ENCODE data around the gene CXCR4. TPM values are rescaled to one million over a fixed set of nuclear protein-coding genes. Genes with fewer than 3 reads are reported as not detected.

Gene CXCR4
- polyA plus RNA-seq, 3 donors, result 45.7 to 59.7 (median 47.0) TPM

- DNase-seq (ENCODE audit: extremely low read depth in 1 of 11, low read depth in 9 of 11, low spot score in 4 of 11), result no peak
These were observed 19.0 kb upstream of the CXCR4 start for GRCh38 chr2:136136931-136137330.

- DNase-seq (ENCODE audit: extremely low read depth in 1 of 11, low read depth in 9 of 11, low spot score in 4 of 11), result no peak
These were observed 18.3 kb upstream of the CXCR4 start for GRCh38 chr2:136135921-136136906.

GRCh38 chr2:136135462-136135861 lies 17.5 kb upstream of the CXCR4 start:
- no peak for DNase-seq (ENCODE audit: extremely low read depth in 1 of 11, low read depth in 9 of 11, low spot score in 4 of 11)

GRCh38 chr2:136134126-136134525 lies 16.2 kb upstream of the CXCR4 start:
- no peak for DNase-seq (ENCODE audit: extremely low read depth in 1 of 11, low read depth in 9 of 11, low spot score in 4 of 11)

GRCh38 chr2:136133586-136133985 lies 15.6 kb upstream of the CXCR4 start:
- DNase-seq (ENCODE audit: extremely low read depth in 1 of 11, low read depth in 9 of 11, low spot score in 4 of 11), result no peak

- DNase-seq (ENCODE audit: extremely low read depth in 1 of 11, low read depth in 9 of 11, low spot score in 4 of 11), result no peak
These were observed 15.2 kb upstream of the CXCR4 start for GRCh38 chr2:136133176-136133575.

GRCh38 chr2:136132825-136133155 lies 14.8 kb upstream of the CXCR4 start:
- DNase-seq (ENCODE audit: extremely low read depth in 1 of 11, low read depth in 9 of 11, low spot score in 4 of 11), result no peak

GRCh38 chr2:136131961-136132824 lies 14.2 kb upstream of the CXCR4 start:
- DNase-seq (ENCODE audit: extremely low read depth in 1 of 11, low read depth in 9 of 11, low spot score in 4 of 11), result no peak

GRCh38 chr2:136131484-136131960 lies 13.6 kb upstream of the CXCR4 start:
- DNase-seq (ENCODE audit: extremely low read depth in 1 of 11, low read depth in 9 of 11, low spot score in 4 of 11), result no peak

- DNase-seq (ENCODE audit: extremely low read depth in 1 of 11, low read depth in 9 of 11, low spot score in 4 of 11), result no peak
These were observed 12.6 kb upstream of the CXCR4 start for GRCh38 chr2:136130511-136130910.

GRCh38 chr2:136130045-136130444 lies 12.1 kb upstream of the CXCR4 start:
- no peak for DNase-seq (ENCODE audit: extremely low read depth in 1 of 11, low read depth in 9 of 11, low spot score in 4 of 11)

- no peak for DNase-seq (ENCODE audit: extremely low read depth in 1 of 11, low read depth in 9 of 11, low spot score in 4 of 11)
These were observed 11.7 kb upstream of the CXCR4 start for GRCh38 chr2:136129601-136130000.

GRCh38 chr2:136128905-136129304 lies 11.0 kb upstream of the CXCR4 start:
- DNase-seq (ENCODE audit: extremely low read depth in 1 of 11, low read depth in 9 of 11, low spot score in 4 of 11), result no peak

GRCh38 chr2:136128366-136128765 lies 10.4 kb upstream of the CXCR4 start:
- no peak for DNase-seq (ENCODE audit: extremely low read depth in 1 of 11, low read depth in 9 of 11, low spot score in 4 of 11)

- no peak for DNase-seq (ENCODE audit: extremely low read depth in 1 of 11, low read depth in 9 of 11, low spot score in 4 of 11)
These were observed 9.4 kb upstream of the CXCR4 start for GRCh38 chr2:136127356-136127755.

GRCh38 chr2:136126421-136126926 lies 8.5 kb upstream of the CXCR4 start:
- DNase-seq (ENCODE audit: extremely low read depth in 1 of 11, low read depth in 9 of 11, low spot score in 4 of 11), result no peak

- DNase-seq (ENCODE audit: extremely low read depth in 1 of 11, low read depth in 9 of 11, low spot score in 4 of 11), result no peak
These were observed 8.1 kb upstream of the CXCR4 start for GRCh38 chr2:136126021-136126420.

- no peak for DNase-seq (ENCODE audit: extremely low read depth in 1 of 11, low read depth in 9 of 11, low spot score in 4 of 11)
These were observed 7.3 kb upstream of the CXCR4 start for GRCh38 chr2:136125236-136125635.

- no peak for DNase-seq (ENCODE audit: extremely low read depth in 1 of 11, low read depth in 9 of 11, low spot score in 4 of 11)
These were observed 6.9 kb upstream of the CXCR4 start for GRCh38 chr2:136124805-136125204.

- DNase-seq (ENCODE audit: extremely low read depth in 1 of 11, low read depth in 9 of 11, low spot score in 4 of 11), result no peak
These were observed 4.7 kb upstream of the CXCR4 start for GRCh38 chr2:136122661-136123060.

Data from renal cortex interstitium (tissue), 11 donors.